CD8-positive, alpha-beta memory T cell (primary cell): ENCODE data around the gene UEVLD. TPM values are rescaled to one million over a fixed set of nuclear protein-coding genes. Genes with fewer than 3 reads are reported as not detected.

Experiments used
- polyA plus RNA-seq: library from polyadenylated mRNA; unstranded; fragments of 300-500 nt; fragmentation: Illumina TruSeq; gene quantifications from one replicate; pipeline ENCODE4 v1.2.3, GENCODE V29; 2021
- total RNA-seq, 2 experiments: library from RNA; stranded (reverse); gene quantifications; one replicate each; pipeline ENCODE4 v1.2.3, GENCODE V29; 2021

The UEVLD gene
- total and polyA plus RNA-seq, 3 experiments from 2014 or later: 14.2 to 16.6 (median 15.6) TPM

Other genes with a start within 250 kb of the UEVLD start
- 1,000 to 10,000 TPM; 1,546 to 1,631 TPM for gene LDHA, start 194.2 kb downstream of the UEVLD start, total RNA-seq
- gene LDHA, start 194.2 kb downstream of the UEVLD start, polyA plus RNA-seq: 389 TPM
- gene LDHC, start 176.4 kb downstream of the UEVLD start, total RNA-seq: not detected
- not detected for gene LDHC, start 176.4 kb downstream of the UEVLD start, polyA plus RNA-seq
- gene LDHAL6A, start 132.9 kb downstream of the UEVLD start, total RNA-seq: not detected
- gene LDHAL6A, start 132.9 kb downstream of the UEVLD start, polyA plus RNA-seq: not detected
- gene TSG101, start 61.8 kb downstream of the UEVLD start, total RNA-seq: 10 to 100 TPM; 44.8 to 45.4 TPM
- 55.4 TPM for gene TSG101, start 61.8 kb downstream of the UEVLD start, polyA plus RNA-seq
- under 1 TPM in 1 of 2 experiments, not detected in 1; 0.96 TPM for gene MISFA, start 11.1 kb upstream of the UEVLD start, total RNA-seq
- 0.47 TPM for gene MISFA, start 11.1 kb upstream of the UEVLD start, polyA plus RNA-seq
- 10 to 100 TPM; 23.7 to 27.3 TPM for gene SPTY2D1, start 45.6 kb upstream of the UEVLD start, total RNA-seq
- gene SPTY2D1, start 45.6 kb upstream of the UEVLD start, polyA plus RNA-seq: 10.6 TPM
- gene TMEM86A, start 110.0 kb upstream of the UEVLD start, total RNA-seq: 1 to 10 TPM; 1.0 to 1.3 TPM
- 0.54 TPM for gene TMEM86A, start 110.0 kb upstream of the UEVLD start, polyA plus RNA-seq
- under 1 TPM; 0.20 to 0.33 TPM for gene IGSF22, start 137.5 kb upstream of the UEVLD start, total RNA-seq
- gene IGSF22, start 137.5 kb upstream of the UEVLD start, polyA plus RNA-seq: 6.1 TPM
- not detected for gene PTPN5, start 203.1 kb upstream of the UEVLD start, total RNA-seq
- gene PTPN5, start 203.1 kb upstream of the UEVLD start, polyA plus RNA-seq: not detected